ENCODE data around the gene ATP6V1G3.

Gene ATP6V1G3

DNA sequence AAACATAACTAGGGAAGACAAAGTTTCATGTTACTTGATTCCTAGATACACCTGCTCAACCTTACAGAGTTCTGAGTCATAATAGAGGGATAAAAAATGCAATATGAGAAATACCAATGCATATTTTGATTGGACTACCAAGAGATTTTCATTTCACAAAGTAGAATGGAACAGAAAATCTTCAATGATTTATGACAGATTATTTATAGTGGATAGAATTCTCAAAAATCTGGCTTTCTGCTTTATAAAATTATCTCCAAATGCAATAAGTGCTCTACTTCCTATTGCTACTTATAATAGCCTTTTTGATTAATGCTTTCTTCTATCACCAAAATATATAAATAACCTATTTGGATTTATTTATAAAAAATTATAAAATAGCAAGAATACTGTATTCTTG, 18.9 kb upstream of the ATP6V1G3 start:
- no peaks in the 10 kb centered on the region for H3K36me3 ChIP-seq (replicated peaks)
- no peak overlapping the region for H3K4me3 ChIP-seq (ENCODE audit: low read depth, low read length)
- DNase-seq, result no peak
- no peak overlapping the region for H3K27ac ChIP-seq
- no peak for TF ChIP-seq CTCF (IDR thresholded peaks at IDR 0.05; ENCODE audit: low read depth, low read length, missing control alignments)
- in situ Hi-C loops (cut with HindIII; ENCODE audit: low pct_ligation_motif_present, low sequenced_read_pairs), result no loop called here
- H3K27me3 ChIP-seq (replicated peaks), result no peaks in the 10 kb centered on the region

- no peaks in the 10 kb centered on the region for H3K36me3 ChIP-seq (replicated peaks)
- H3K4me3 ChIP-seq (ENCODE audit: low read depth, low read length), result no peak overlapping the region
- in situ Hi-C loops (cut with HindIII; ENCODE audit: low pct_ligation_motif_present, low sequenced_read_pairs), result no loop called here
- DNase-seq, result no peak
- no peaks in the 10 kb centered on the region for H3K27me3 ChIP-seq (replicated peaks)
- no peak overlapping the region for H3K27ac ChIP-seq
- TF ChIP-seq CTCF (IDR thresholded peaks at IDR 0.05; ENCODE audit: low read depth, low read length, missing control alignments), result no peak
These were observed 17.9 kb upstream of the ATP6V1G3 start for GRCh38 chr1:198558402-198558801.

- no peak overlapping the region for H3K27ac ChIP-seq
- DNase-seq, result no peak
- H3K27me3 ChIP-seq (replicated peaks), result no peaks in the 10 kb centered on the region
- H3K36me3 ChIP-seq (replicated peaks), result no peaks in the 10 kb centered on the region
- H3K4me3 ChIP-seq (ENCODE audit: low read depth, low read length), result no peak overlapping the region
- in situ Hi-C loops (cut with HindIII; ENCODE audit: low pct_ligation_motif_present, low sequenced_read_pairs), result no loop called here
- no peak for TF ChIP-seq CTCF (IDR thresholded peaks at IDR 0.05; ENCODE audit: low read depth, low read length, missing control alignments)
These were observed 16.5 kb upstream of the ATP6V1G3 start for GRCh38 chr1:198556971-198557370.

- no peak overlapping the region for H3K4me3 ChIP-seq (ENCODE audit: low read depth, low read length)
- H3K36me3 ChIP-seq (replicated peaks), result no peaks in the 10 kb centered on the region
- TF ChIP-seq CTCF (IDR thresholded peaks at IDR 0.05; ENCODE audit: low read depth, low read length, missing control alignments), result no peak
- no peak overlapping the region for H3K27ac ChIP-seq
- no peak for DNase-seq
- no peaks in the 10 kb centered on the region for H3K27me3 ChIP-seq (replicated peaks)
- in situ Hi-C loops (cut with HindIII; ENCODE audit: low pct_ligation_motif_present, low sequenced_read_pairs), result no loop called here
These were observed 12.4 kb upstream of the ATP6V1G3 start for GRCh38 chr1:198552668-198553416.

GRCh38 chr1:198550941-198551524, 10.6 kb upstream of the ATP6V1G3 start:
- no peak for TF ChIP-seq CTCF (IDR thresholded peaks at IDR 0.05; ENCODE audit: low read depth, low read length, missing control alignments)
- no peak for DNase-seq
- no peak overlapping the region for H3K4me3 ChIP-seq (ENCODE audit: low read depth, low read length)
- in situ Hi-C loops (cut with HindIII; ENCODE audit: low pct_ligation_motif_present, low sequenced_read_pairs), result no loop called here
- H3K27ac ChIP-seq, result no peak overlapping the region
- H3K27me3 ChIP-seq (replicated peaks), result no peaks in the 10 kb centered on the region
- no peaks in the 10 kb centered on the region for H3K36me3 ChIP-seq (replicated peaks)
